GM12891 (cell line): Measurements from ENCODE around the gene SLC22A12.

Source experiments
- POLR2A ChIP-seq: IDR thresholded peaks from 2 replicates; pipeline ENCODE4 v1.6.1; 2011; ENCODE audit warnings: low read depth, low read length, control low read depth
- POLR2AphosphoS5 ChIP-seq: IDR thresholded peaks from 2 replicates; pipeline ENCODE4 v1.6.1; 2011; ENCODE audit warnings: low read depth, low read length, control low read depth

GRCh38 chr11:64592656-64593055, 1.6 kb downstream of the SLC22A12 start:
- TF ChIP-seq POLR2A = no peak
- TF ChIP-seq POLR2AphosphoS5 = no peak
